Mesenchymal stem cell (in vitro differentiated cells and primary cell): ENCODE measurements around the gene AFAP1L2.

ENCODE experiments used
- DNase-seq: peaks from one replicate; pipeline ENCODE4 v3.0.0-alpha.2; 2013
- H2AFZ ChIP-seq: one replicate; pipeline ENCODE4 v1.6.1; 2013; ENCODE audit warnings: low read depth, mild to moderate bottlenecking, control low read depth, inconsistent platforms, low read length, moderate library complexity
- H2AK5ac ChIP-seq: 2 replicates; pipeline ENCODE4 v1.6.1; 2013; ENCODE audit warnings: low read length, moderate library complexity, mild to moderate bottlenecking, inconsistent platforms; ENCODE audit not compliant: severe bottlenecking
- H2BK120ac ChIP-seq: one replicate; pipeline ENCODE4 v1.6.1; 2013; ENCODE audit warnings: low read depth, mild to moderate bottlenecking, inconsistent platforms, low read length, moderate library complexity
- H2BK12ac ChIP-seq, 2 experiments: one replicate each; pipeline ENCODE4 v1.6.1; 2013; ENCODE audit warnings: inconsistent platforms in 2 of 2, low read length in 2 of 2, mild to moderate bottlenecking in 2 of 2, moderate library complexity in 2 of 2, control low read depth in 1 of 2
- H2BK15ac ChIP-seq: one replicate; pipeline ENCODE4 v1.6.1; 2013; ENCODE audit warnings: mild to moderate bottlenecking, low read depth, inconsistent platforms; ENCODE audit not compliant: poor library complexity, severe bottlenecking
- H2BK5ac ChIP-seq: 2 replicates; pipeline ENCODE4 v1.6.1; 2013; ENCODE audit warnings: low read depth, mild to moderate bottlenecking, low read length, control low read depth, inconsistent platforms; ENCODE audit not compliant: poor library complexity, severe bottlenecking
- H3K14ac ChIP-seq, 2 experiments: one replicate each; pipeline ENCODE4 v1.6.1; 2013; ENCODE audit warnings: inconsistent platforms in 2 of 2, low read length in 2 of 2, control low read depth in 1 of 2, mild to moderate bottlenecking in 1 of 2, moderate library complexity in 1 of 2
- H3K18ac ChIP-seq, 2 experiments: one replicate each; pipeline ENCODE4 v1.6.1; 2013; ENCODE audit warnings: inconsistent platforms in 2 of 2, low read length in 2 of 2, control low read depth in 1 of 2, low read depth in 1 of 2, mild to moderate bottlenecking in 1 of 2
- H3K23ac ChIP-seq, 2 experiments: one replicate each; pipeline ENCODE4 v1.6.1; 2013; ENCODE audit warnings: inconsistent platforms in 2 of 2, low read length in 2 of 2, mild to moderate bottlenecking in 2 of 2, moderate library complexity in 2 of 2, control low read depth in 1 of 2
- H3K27ac ChIP-seq: 2 replicates; pipeline ENCODE4 v1.5.1; 2013; ENCODE audit warnings: mild to moderate bottlenecking, moderate library complexity, low read length, control low read depth, inconsistent platforms; ENCODE audit not compliant: poor library complexity, severe bottlenecking
- H3K27me3 ChIP-seq, 2 experiments: 2 replicates each; pipeline versions ENCODE4 v1.6.1 to v1.7.0; 2013; ENCODE audit warnings: low read length in 2 of 2, mild to moderate bottlenecking in 2 of 2, moderate library complexity in 2 of 2, control low read depth in 1 of 2, inconsistent platforms in 1 of 2; ENCODE audit not compliant: control insufficient read depth in 1 of 2, insufficient read depth in 1 of 2
- H3K36me3 ChIP-seq, 2 experiments: 2 replicates each; pipeline versions ENCODE4 v1.6.1 to v1.7.0; 2013; ENCODE audit warnings: low read length in 2 of 2, control low read depth in 1 of 2, inconsistent platforms in 1 of 2, low read depth in 1 of 2, mild to moderate bottlenecking in 1 of 2; ENCODE audit not compliant: insufficient read depth in 2 of 2, control insufficient read depth in 1 of 2
- H3K4ac ChIP-seq, 2 experiments: one replicate each; pipeline ENCODE4 v1.6.1; 2013; ENCODE audit warnings: inconsistent platforms in 2 of 2, low read length in 2 of 2, mild to moderate bottlenecking in 2 of 2, moderate library complexity in 2 of 2, control low read depth in 1 of 2, low read depth in 1 of 2
- H3K4me1 ChIP-seq: 2 replicates; pipeline ENCODE4 v1.6.1; 2013; ENCODE audit warnings: low read depth, low read length, control low read depth; ENCODE audit not compliant: control insufficient read depth, insufficient read depth
- H3K4me2 ChIP-seq: 2 replicates; pipeline ENCODE4 v1.6.1; 2013; ENCODE audit warnings: low read length, mild to moderate bottlenecking, inconsistent platforms; ENCODE audit not compliant: poor library complexity, severe bottlenecking
- H3K4me3 ChIP-seq, 2 experiments: 2 replicates each; pipeline versions ENCODE4 v1.5.1 to v1.7.0; 2013; ENCODE audit warnings: low read length in 2 of 2, mild to moderate bottlenecking in 2 of 2, control low read depth in 1 of 2, low read depth in 1 of 2; ENCODE audit not compliant: insufficient read depth in 1 of 2
- H3K79me1 ChIP-seq: replicated peaks from 2 replicates; pipeline ENCODE4 v1.6.1; 2013; ENCODE audit warnings: mild to moderate bottlenecking, control low read depth, low read length, inconsistent platforms; ENCODE audit not compliant: poor library complexity, severe bottlenecking
- H3K9ac ChIP-seq: 2 replicates; pipeline ENCODE4 v1.7.0; 2013; ENCODE audit warnings: mild to moderate bottlenecking, low read length, moderate library complexity
- H3K9me3 ChIP-seq: 2 replicates; pipeline ENCODE4 v1.7.0; 2013; ENCODE audit warnings: mild to moderate bottlenecking, low read length; ENCODE audit not compliant: control insufficient read depth
- H4K8ac ChIP-seq: one replicate; pipeline ENCODE4 v1.6.1; 2013; ENCODE audit warnings: inconsistent platforms, mild to moderate bottlenecking, low read length, moderate library complexity
- H4K91ac ChIP-seq: one replicate; pipeline ENCODE4 v1.6.1; 2013; ENCODE audit warnings: mild to moderate bottlenecking, low read length, inconsistent platforms
- WGBS: methylation state at CpG from one replicate; pipeline ENCODE4 v1.1.7; 2013; ENCODE audit warnings: mixed read lengths; 5-methylcytosine and 5-hydroxymethylcytosine counted together

Gene AFAP1L2

GRCh38 chr10:114283091-114283490, 121.2 kb downstream of the AFAP1L2 start:
- Histone ChIP-seq H2AK5ac (no peak overlapping the region), H3K4ac (no peak overlapping the region), H2BK5ac (no peak overlapping the region), H2BK15ac (no peak overlapping the region), H3K4me2 (no peak overlapping the region), H4K8ac (no peak overlapping the region), H3K18ac (no peak overlapping the region), H3K14ac (no peak overlapping the region), H4K91ac (no peak overlapping the region), H3K9me3 (no peaks in the 10 kb centered on the region), H2BK12ac (no peak overlapping the region), H3K36me3 (no peaks in the 10 kb centered on the region), H3K4me1 (peaks cover 2% of the 10 kb centered on the region), H3K79me1 (no peaks in the 10 kb centered on the region), H2BK120ac (no peak overlapping the region), H3K27ac (no peak overlapping the region), H3K23ac (no peak overlapping the region), H3K4me3 (no peak overlapping the region), H3K27me3 (peaks cover 7 to 85% of the 10 kb centered on the region in 2 experiments), H3K9ac (no peak overlapping the region), H2AFZ (no peak overlapping the region)
- 95% methylated on average over 10 of the region's 10 CpGs for WGBS
- DNase-seq, result no peak

- no peaks in the 10 kb centered on the region for H3K36me3 ChIP-seq
- H3K4ac ChIP-seq, result no peak overlapping the region
- no peak overlapping the region for H2AK5ac ChIP-seq
- H4K91ac ChIP-seq, result no peak overlapping the region
- no peak overlapping the region for H3K14ac ChIP-seq
- 100% methylated on average over 2 of the region's 2 CpGs for WGBS
- H3K27ac ChIP-seq, result no peak overlapping the region
- H3K4me1 ChIP-seq, result peaks cover 2% of the 10 kb centered on the region
- no peak overlapping the region for H3K23ac ChIP-seq
- no peak overlapping the region for H2BK12ac ChIP-seq
- no peak overlapping the region for H3K4me2 ChIP-seq
- H3K4me3 ChIP-seq, result no peak overlapping the region
- H2AFZ ChIP-seq, result no peak overlapping the region
- no peak overlapping the region for H2BK5ac ChIP-seq
- no peak overlapping the region for H2BK15ac ChIP-seq
- H2BK120ac ChIP-seq, result no peak overlapping the region
- no peak for DNase-seq
- no peak overlapping the region for H3K18ac ChIP-seq
- H3K9ac ChIP-seq, result no peak overlapping the region
- peaks cover 12 to 88% of the 10 kb centered on the region in 2 experiments for H3K27me3 ChIP-seq
- H3K9me3 ChIP-seq, result no peaks in the 10 kb centered on the region
- no peaks in the 10 kb centered on the region for H3K79me1 ChIP-seq
- no peak overlapping the region for H4K8ac ChIP-seq
These were observed 121.8 kb downstream of the AFAP1L2 start for GRCh38 chr10:114282526-114282925.

- Histone ChIP-seq H3K18ac (no peak overlapping the region), H4K8ac (no peak overlapping the region), H3K79me1 (no peaks in the 10 kb centered on the region), H3K4me2 (no peak overlapping the region), H4K91ac (no peak overlapping the region), H2BK120ac (no peak overlapping the region), H3K9me3 (no peaks in the 10 kb centered on the region), H3K27me3 (peaks cover 12 to 83% of the 10 kb centered on the region in 2 experiments), H3K9ac (no peak overlapping the region), H3K4me1 (peaks cover 2% of the 10 kb centered on the region), H2AK5ac (no peak overlapping the region), H3K14ac (no peak overlapping the region), H3K27ac (no peak overlapping the region), H3K36me3 (no peaks in the 10 kb centered on the region), H2BK12ac (no peak overlapping the region), H3K4me3 (no peak overlapping the region), H2BK5ac (no peak overlapping the region), H2BK15ac (no peak overlapping the region), H3K4ac (no peak overlapping the region), H3K23ac (no peak overlapping the region), H2AFZ (no peak overlapping the region)
- DNase-seq, result no peak
- WGBS, result 79% methylated on average over 4 of the region's 5 CpGs
These were observed 122.8 kb downstream of the AFAP1L2 start for GRCh38 chr10:114281461-114281860.

- Histone ChIP-seq H3K4ac (no peak overlapping the region), H3K18ac (no peak overlapping the region), H4K8ac (no peak overlapping the region), H4K91ac (no peak overlapping the region), H3K4me2 (no peak overlapping the region), H3K27me3 (peaks cover 12 to 85% of the 10 kb centered on the region in 2 experiments), H2AK5ac (no peak overlapping the region), H3K9ac (no peak overlapping the region), H3K36me3 (no peaks in the 10 kb centered on the region), H3K14ac (no peak overlapping the region), H2BK12ac (no peak overlapping the region), H2AFZ (no peak overlapping the region), H2BK15ac (no peak overlapping the region), H3K9me3 (no peaks in the 10 kb centered on the region), H3K4me3 (no peak overlapping the region), H2BK120ac (no peak overlapping the region), H3K79me1 (no peaks in the 10 kb centered on the region), H3K27ac (no peak overlapping the region), H2BK5ac (no peak overlapping the region), H3K23ac (no peak overlapping the region), H3K4me1 (no peaks in the 10 kb centered on the region)
- 77% methylated on average over 7 of the region's 7 CpGs for WGBS
- no peak for DNase-seq
These were observed 123.3 kb downstream of the AFAP1L2 start for GRCh38 chr10:114281006-114281405.
